GM19372 (cell line): Measurements from ENCODE around the gene CDC14A.

Experiments used
- ATAC-seq: cut with Tn5 transposase; IDR thresholded peaks from one replicate; pipeline ENCODE4 v1.9.1; 2021; ENCODE audit warnings: mild to moderate bottlenecking, low read depth, moderate library complexity; ENCODE audit not compliant: unreplicated experiment

CDC14A gene

GRCh38 chr1:100478816-100479215 is 126.5 kb downstream of the CDC14A start:
- ATAC-seq, result no peak

GRCh38 chr1:100479620-100480338 is 127.5 kb downstream of the CDC14A start:
- no peak for ATAC-seq

- no peak for ATAC-seq
These were observed 129.0 kb downstream of the CDC14A start for GRCh38 chr1:100481303-100481702.

- ATAC-seq, result no peak
These were observed 129.9 kb downstream of the CDC14A start for GRCh38 chr1:100482167-100482566.

GRCh38 chr1:100482748-100483147 is 130.4 kb downstream of the CDC14A start:
- no peak for ATAC-seq

GRCh38 chr1:100483230-100483629 is 130.9 kb downstream of the CDC14A start:
- no peak for ATAC-seq

GRCh38 chr1:100485855-100486258 is 133.6 kb downstream of the CDC14A start:
- ATAC-seq, result no peak

- no peak for ATAC-seq
These were observed 142.2 kb downstream of the CDC14A start for GRCh38 chr1:100494393-100495084.

GRCh38 chr1:100496896-100497295 is 144.6 kb downstream of the CDC14A start:
- ATAC-seq, result no peak

- ATAC-seq, result no peak
These were observed 145.5 kb downstream of the CDC14A start for GRCh38 chr1:100497796-100498195.

GRCh38 chr1:100499194-100499811 is 147.0 kb downstream of the CDC14A start:
- no peak for ATAC-seq

GRCh38 chr1:100502052-100502792 is 149.9 kb downstream of the CDC14A start:
- no peak for ATAC-seq

- no peak for ATAC-seq
These were observed 153.9 kb downstream of the CDC14A start for GRCh38 chr1:100506217-100506616.

GRCh38 chr1:100510451-100510850 is 158.1 kb downstream of the CDC14A start:
- ATAC-seq, result no peak

GRCh38 chr1:100511058-100511457 is 158.8 kb downstream of the CDC14A start:
- no peak for ATAC-seq

- no peak for ATAC-seq
These were observed 159.5 kb downstream of the CDC14A start for GRCh38 chr1:100511773-100512172.

GRCh38 chr1:100512803-100513352 is 160.6 kb downstream of the CDC14A start:
- ATAC-seq, result no peak

GRCh38 chr1:100516857-100517256 is 164.6 kb downstream of the CDC14A start:
- ATAC-seq, result no peak

- ATAC-seq, result no peak
These were observed 165.2 kb downstream of the CDC14A start for GRCh38 chr1:100517515-100517914.

GRCh38 chr1:100518023-100518422 is 165.7 kb downstream of the CDC14A start:
- no peak for ATAC-seq
